ENCODE data around the gene TMEFF1. TPM values are rescaled to one million over a fixed set of nuclear protein-coding genes. Genes with fewer than 3 reads are reported as not detected.

The TMEFF1 gene
- polyA plus RNA-seq, 1 donor (not counting 4 experiments of a cell fraction or from before 2014, with no cell fraction given), result not detected

DNA sequence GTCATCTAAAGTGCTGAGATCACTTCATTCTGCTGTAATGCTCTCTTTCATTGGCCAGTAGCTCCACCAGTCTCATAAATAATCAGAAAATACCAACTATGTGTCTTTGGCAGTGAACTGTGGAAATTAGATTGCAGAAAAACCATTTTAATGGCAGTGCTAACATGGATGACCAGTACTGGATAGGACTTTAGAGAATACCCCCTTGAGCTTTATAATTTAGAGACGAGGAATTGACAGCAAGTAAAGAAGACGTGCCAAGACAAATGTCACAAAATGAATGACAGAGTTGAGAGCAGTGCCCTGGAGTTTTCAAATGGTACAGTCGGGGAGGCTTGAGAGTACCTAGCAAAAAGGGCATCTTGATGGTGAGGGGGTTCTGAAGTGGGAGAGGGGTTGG lies 40.2 kb upstream of the TMEFF1 start:
- Histone ChIP-seq H3K4me3 (ENCODE audit: control insufficient read depth in 2 of 3, extremely low read depth in 1 of 3, insufficient read depth in 2 of 3, low read depth in 1 of 3, low read length in 3 of 3) (no peak overlapping the region), H3K27ac (ENCODE audit: control insufficient read depth, insufficient read depth, low read length) (no peak overlapping the region), H3K79me2 (ENCODE audit: control insufficient read depth, insufficient read depth, low read length) (peaks cover 89% of the 10 kb centered on the region), H3K36me3 (ENCODE audit: control insufficient read depth in 2 of 2, extremely low read depth in 1 of 2, insufficient read depth in 2 of 2, low read length in 2 of 2) (peaks cover 0 to 10% of the 10 kb centered on the region in 2 experiments), H3K4me2 (ENCODE audit: control insufficient read depth, extremely low read depth, insufficient read depth, low read depth, low read length) (no peak overlapping the region), H3K27me3 (ENCODE audit: control insufficient read depth, extremely low read depth, insufficient read depth, low read length) (no peaks in the 10 kb centered on the region), H3K9ac (ENCODE audit: control insufficient read depth, extremely low read depth, insufficient read depth, low read length) (no peak overlapping the region), H3K9me1 (ENCODE audit: control insufficient read depth, extremely low read depth, insufficient read depth, low read length) (peaks cover 4% of the 10 kb centered on the region), H2AFZ (ENCODE audit: control insufficient read depth, low read length) (no peak overlapping the region), H3K4me1 (ENCODE audit: control insufficient read depth, extremely low read depth, insufficient read depth, low read length) (peaks cover 38% of the 10 kb centered on the region), H4K20me1 (ENCODE audit: control insufficient read depth, extremely low read depth, insufficient read depth, low read length) (peaks cover 2% of the 10 kb centered on the region), H3K9me3 (ENCODE audit: control insufficient read depth, low read depth, low read length) (no peaks in the 10 kb centered on the region)
- no peak for DNase-seq (ENCODE audit: low read depth, low spot score)
- dilution Hi-C loops (cut with MboI; ENCODE audit: extremely low pct_ligation_motif_present, low sequenced_read_pairs), result no loop called here
- no peak for TF ChIP-seq CTCF (optimal IDR thresholded peaks at IDR 0.05 in 1 of 3, IDR thresholded peaks at IDR 0.05 in 1 of 3, conservative IDR thresholded peaks at IDR 0.05 in 1 of 3; ENCODE audit: extremely low read depth in 1 of 3, insufficient read depth in 2 of 3, low read length in 3 of 3)
- no peak for TF ChIP-seq EZH2 (IDR thresholded peaks at IDR 0.05; ENCODE audit: low read length)
- no peak for FAIRE-seq

DNA sequence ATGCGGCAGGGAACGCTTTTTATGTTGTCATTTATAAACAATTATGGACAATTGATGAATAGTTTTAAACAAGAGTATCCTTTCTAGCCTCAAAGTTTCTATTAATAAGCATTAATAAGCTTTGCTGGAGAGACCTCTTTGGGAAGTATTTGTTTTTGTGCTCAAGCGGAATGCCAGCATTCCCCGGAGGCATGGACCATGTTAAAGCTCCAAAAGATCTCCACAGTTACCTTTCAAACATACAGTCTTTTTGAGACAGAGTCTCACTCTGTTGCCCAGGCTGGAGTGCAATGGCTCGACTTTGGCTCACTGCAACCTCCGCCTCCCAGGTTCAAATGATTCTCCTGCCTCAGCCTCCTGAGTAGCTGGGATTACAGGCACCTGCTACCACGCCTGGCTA lies 36.4 kb upstream of the TMEFF1 start:
- no peaks in the 10 kb centered on the region for H3K27me3 ChIP-seq (ENCODE audit: control insufficient read depth, extremely low read depth, insufficient read depth, low read length)
- no peak overlapping the region for H3K9ac ChIP-seq (ENCODE audit: control insufficient read depth, extremely low read depth, insufficient read depth, low read length)
- no peak overlapping the region for H3K27ac ChIP-seq (ENCODE audit: control insufficient read depth, insufficient read depth, low read length)
- no peak overlapping the region for H2AFZ ChIP-seq (ENCODE audit: control insufficient read depth, low read length)
- no peak for TF ChIP-seq EZH2 (IDR thresholded peaks at IDR 0.05; ENCODE audit: low read length)
- no peak for DNase-seq (ENCODE audit: low read depth, low spot score)
- no peak overlapping the region for H3K4me2 ChIP-seq (ENCODE audit: control insufficient read depth, extremely low read depth, insufficient read depth, low read depth, low read length)
- peaks cover 90% of the 10 kb centered on the region for H3K79me2 ChIP-seq (ENCODE audit: control insufficient read depth, insufficient read depth, low read length)
- peaks cover 2% of the 10 kb centered on the region for H4K20me1 ChIP-seq (ENCODE audit: control insufficient read depth, extremely low read depth, insufficient read depth, low read length)
- dilution Hi-C loops (cut with MboI; ENCODE audit: extremely low pct_ligation_motif_present, low sequenced_read_pairs), result no loop called here
- H3K4me1 ChIP-seq (ENCODE audit: control insufficient read depth, extremely low read depth, insufficient read depth, low read length), result peaks cover 10% of the 10 kb centered on the region
- FAIRE-seq, result no peak
- H3K36me3 ChIP-seq (ENCODE audit: control insufficient read depth in 2 of 2, extremely low read depth in 1 of 2, insufficient read depth in 2 of 2, low read length in 2 of 2), result peaks cover 0 to 12% of the 10 kb centered on the region in 2 experiments
- H3K9me3 ChIP-seq (ENCODE audit: control insufficient read depth, low read depth, low read length), result no peaks in the 10 kb centered on the region
- peaks cover 4% of the 10 kb centered on the region for H3K9me1 ChIP-seq (ENCODE audit: control insufficient read depth, extremely low read depth, insufficient read depth, low read length)
- H3K4me3 ChIP-seq (ENCODE audit: control insufficient read depth in 2 of 3, extremely low read depth in 1 of 3, insufficient read depth in 2 of 3, low read depth in 1 of 3, low read length in 3 of 3), result no peak overlapping the region
